ENCODE measurements around the gene ENGASE.

DNA sequence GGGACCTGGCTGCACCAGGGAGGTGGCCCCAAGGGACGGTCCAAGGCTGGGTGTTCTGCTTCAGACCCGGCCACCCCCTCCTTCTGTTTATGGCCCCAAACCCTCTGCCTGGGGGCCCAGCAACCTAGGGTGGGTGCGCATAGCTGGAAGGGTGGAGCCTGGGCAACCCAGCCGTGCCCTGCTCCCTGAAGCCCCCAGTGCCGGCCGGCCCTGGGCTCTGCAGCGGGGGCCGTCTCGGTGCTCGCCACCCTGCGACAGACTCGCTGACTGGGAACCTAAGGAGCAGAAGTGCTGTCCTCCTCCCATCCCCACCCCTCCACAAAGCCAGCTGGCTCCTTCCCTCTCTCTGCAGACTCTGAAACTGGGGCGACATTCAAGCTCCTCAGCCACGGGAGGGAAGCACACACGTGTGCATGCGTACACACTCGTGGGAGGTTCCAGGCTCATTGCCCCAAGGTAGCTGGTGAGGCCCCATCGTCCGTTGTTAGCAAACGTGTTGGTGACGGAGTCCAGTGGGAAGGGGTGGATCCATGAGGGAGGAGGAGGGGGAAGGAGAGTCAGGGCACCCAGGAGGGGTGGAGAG, 43.4 kb downstream of the ENGASE start:
- TF ChIP-seq, protein P1, sequence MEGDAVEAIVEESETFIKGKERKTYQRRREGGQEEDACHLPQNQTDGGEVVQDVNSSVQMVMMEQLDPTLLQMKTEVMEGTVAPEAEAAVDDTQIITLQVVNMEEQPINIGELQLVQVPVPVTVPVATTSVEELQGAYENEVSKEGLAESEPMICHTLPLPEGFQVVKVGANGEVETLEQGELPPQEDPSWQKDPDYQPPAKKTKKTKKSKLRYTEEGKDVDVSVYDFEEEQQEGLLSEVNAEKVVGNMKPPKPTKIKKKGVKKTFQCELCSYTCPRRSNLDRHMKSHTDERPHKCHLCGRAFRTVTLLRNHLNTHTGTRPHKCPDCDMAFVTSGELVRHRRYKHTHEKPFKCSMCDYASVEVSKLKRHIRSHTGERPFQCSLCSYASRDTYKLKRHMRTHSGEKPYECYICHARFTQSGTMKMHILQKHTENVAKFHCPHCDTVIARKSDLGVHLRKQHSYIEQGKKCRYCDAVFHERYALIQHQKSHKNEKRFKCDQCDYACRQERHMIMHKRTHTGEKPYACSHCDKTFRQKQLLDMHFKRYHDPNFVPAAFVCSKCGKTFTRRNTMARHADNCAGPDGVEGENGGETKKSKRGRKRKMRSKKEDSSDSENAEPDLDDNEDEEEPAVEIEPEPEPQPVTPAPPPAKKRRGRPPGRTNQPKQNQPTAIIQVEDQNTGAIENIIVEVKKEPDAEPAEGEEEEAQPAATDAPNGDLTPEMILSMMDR (conservative IDR thresholded peaks at IDR 0.05; ENCODE audit: low read length): no peak
- TF ChIP-seq EZH2phosphoT487 (IDR thresholded peaks at IDR 0.05; ENCODE audit: borderline replicate concordance): no peak
